ENCODE data around the gene GPS1. TPM values are rescaled to one million over a fixed set of nuclear protein-coding genes. Genes with fewer than 3 reads are reported as not detected.

GPS1 gene
- total and polyA plus RNA-seq, 9 of the 15 experiments (the other 6 are each of a cell fraction or from before 2014, with no cell fraction given): 3.1 to 167 (median 69.9) TPM

DNA sequence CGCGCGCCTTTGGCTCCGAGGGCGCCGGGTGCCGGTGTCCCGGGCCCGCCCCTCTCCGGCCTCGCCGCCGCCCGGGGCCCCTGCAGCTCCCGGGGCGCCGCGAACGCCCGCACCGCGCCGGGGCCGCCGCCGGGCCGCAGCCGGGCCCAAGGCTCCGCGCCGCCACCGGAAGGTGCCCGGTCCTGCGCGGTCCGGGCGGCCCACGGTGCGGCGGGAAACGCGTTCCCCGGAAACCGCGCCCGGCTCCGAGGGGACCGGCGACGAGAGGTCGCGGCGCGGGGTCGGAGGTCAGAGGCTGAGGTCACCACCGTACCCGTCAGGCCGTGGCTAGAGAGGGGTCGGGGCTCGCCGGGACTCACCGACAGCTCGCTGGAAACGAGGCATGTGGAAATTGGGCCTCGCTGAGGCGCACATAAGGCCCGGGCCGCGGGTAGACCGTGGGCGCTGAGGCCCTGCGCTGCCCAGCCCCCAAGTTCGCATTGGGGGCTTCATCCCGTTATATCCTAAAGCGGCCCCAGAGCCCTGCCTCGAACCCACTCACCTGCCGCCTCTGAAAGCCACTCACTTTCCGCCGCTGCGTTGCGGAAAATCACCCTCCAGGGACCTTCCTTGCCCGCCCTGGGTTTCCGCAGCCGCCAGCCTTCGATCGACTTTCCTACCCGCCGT, 14.1 kb downstream of the GPS1 start, which contains the start of gene DUS1L (continued):
- TF ChIP-seq MEF2A (IDR thresholded peaks at IDR 0.05; ENCODE audit: control insufficient read depth, low read depth, low read length) (0 out of 2 replicates have a peak, but pooled peaks have one; percentile 43), HES1 (IDR thresholded peaks at IDR 0.05; ENCODE audit: low read depth) (no peak), SAP30 (IDR thresholded peaks at IDR 0.05; ENCODE audit: borderline replicate concordance, insufficient read depth, low read depth, low read length, poor library complexity, severe bottlenecking) (peak; percentile 13), HMGN3 (IDR thresholded peaks at IDR 0.05; ENCODE audit: borderline replicate concordance, extremely low read depth, insufficient read length, low read depth, low read length) (peak; percentile 94), HNRNPL (IDR thresholded peaks at IDR 0.05; ENCODE audit: low read depth, low read length) (peak; percentile 80; the same call in 1 of the 2 replicates), BRD4 (IDR thresholded peaks at IDR 0.05) (0 out of 2 replicates have a peak, but pooled peaks have one; percentile 52), ZSCAN29 (IDR thresholded peaks at IDR 0.05) (0 out of 2 replicates have a peak, but pooled peaks have one; percentile 8), ZNF24 (IDR thresholded peaks at IDR 0.05) (peak; percentile 35; the same call in 1 of the 2 replicates), ZNF384 (IDR thresholded peaks at IDR 0.05; ENCODE audit: low read depth, low read length) (0 out of 2 replicates have a peak, but pooled peaks have one; percentile 36), SREBF2 (CRISPR knock-in tag; IDR thresholded peaks at IDR 0.05) (no peak), SREBF1 (IDR thresholded peaks at IDR 0.05; ENCODE audit: borderline replicate concordance, low read depth, low read length) (peak; percentile 83; the same call in 1 of the 2 replicates), TBL1XR1 (IDR thresholded peaks at IDR 0.05; ENCODE audit: low read length in 2 of 2) (peak in 1 of 2 experiments; percentile 83; a peak in 2 of 4 replicates), KAT2B (IDR thresholded peaks at IDR 0.05; ENCODE audit: low read depth, low read length) (no peak), ZBTB11 (CRISPR knock-in tag; IDR thresholded peaks at IDR 0.05) (peak; percentile 99 to 100 (median 99)), ZNF830 (CRISPR knock-in tag; IDR thresholded peaks at IDR 0.05) (0 out of 2 replicates have a peak, but pooled peaks have one; percentile 37), SMAD1 (IDR thresholded peaks at IDR 0.05; ENCODE audit: low read depth, low read length, partially characterized antibody) (no peak), CBX3 (IDR thresholded peaks at IDR 0.05; ENCODE audit: borderline replicate concordance in 1 of 2, low read length in 2 of 2) (peak in 1 of 2 experiments; percentile 49; a peak in 1 of 3 replicates)
- TF ChIP-seq, protein P1, sequence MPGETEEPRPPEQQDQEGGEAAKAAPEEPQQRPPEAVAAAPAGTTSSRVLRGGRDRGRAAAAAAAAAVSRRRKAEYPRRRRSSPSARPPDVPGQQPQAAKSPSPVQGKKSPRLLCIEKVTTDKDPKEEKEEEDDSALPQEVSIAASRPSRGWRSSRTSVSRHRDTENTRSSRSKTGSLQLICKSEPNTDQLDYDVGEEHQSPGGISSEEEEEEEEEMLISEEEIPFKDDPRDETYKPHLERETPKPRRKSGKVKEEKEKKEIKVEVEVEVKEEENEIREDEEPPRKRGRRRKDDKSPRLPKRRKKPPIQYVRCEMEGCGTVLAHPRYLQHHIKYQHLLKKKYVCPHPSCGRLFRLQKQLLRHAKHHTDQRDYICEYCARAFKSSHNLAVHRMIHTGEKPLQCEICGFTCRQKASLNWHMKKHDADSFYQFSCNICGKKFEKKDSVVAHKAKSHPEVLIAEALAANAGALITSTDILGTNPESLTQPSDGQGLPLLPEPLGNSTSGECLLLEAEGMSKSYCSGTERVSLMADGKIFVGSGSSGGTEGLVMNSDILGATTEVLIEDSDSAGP (CRISPR knock-in tag; IDR thresholded peaks at IDR 0.05): 0 out of 2 replicates have a peak, but pooled peaks have one; percentile 68
- TF ChIP-seq, protein P2, sequence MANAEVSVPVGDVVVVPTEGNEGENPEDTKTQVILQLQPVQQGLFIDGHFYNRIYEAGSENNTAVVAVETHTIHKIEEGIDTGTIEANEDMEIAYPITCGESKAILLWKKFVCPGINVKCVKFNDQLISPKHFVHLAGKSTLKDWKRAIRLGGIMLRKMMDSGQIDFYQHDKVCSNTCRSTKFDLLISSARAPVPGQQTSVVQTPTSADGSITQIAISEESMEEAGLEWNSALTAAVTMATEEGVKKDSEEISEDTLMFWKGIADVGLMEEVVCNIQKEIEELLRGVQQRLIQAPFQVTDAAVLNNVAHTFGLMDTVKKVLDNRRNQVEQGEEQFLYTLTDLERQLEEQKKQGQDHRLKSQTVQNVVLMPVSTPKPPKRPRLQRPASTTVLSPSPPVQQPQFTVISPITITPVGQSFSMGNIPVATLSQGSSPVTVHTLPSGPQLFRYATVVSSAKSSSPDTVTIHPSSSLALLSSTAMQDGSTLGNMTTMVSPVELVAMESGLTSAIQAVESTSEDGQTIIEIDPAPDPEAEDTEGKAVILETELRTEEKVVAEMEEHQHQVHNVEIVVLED (CRISPR knock-in tag; IDR thresholded peaks at IDR 0.05): peak; percentile 88

Data from K562 (cell line).